Bone marrow (tissue), 2 donors: Measurements from ENCODE around the gene SYNGAP1.
"Not testable (repeated sequence)": the region's sequence is repeated elsewhere in the genome, so short reads cannot be mapped to it uniquely, and the experiment has no call there.

Experiments
- DNase-seq, 2 donors: peaks; one replicate each; lab custom pipeline; 2025; lab: John Stamatoyannopoulos, UW

SYNGAP1 gene

DNA sequence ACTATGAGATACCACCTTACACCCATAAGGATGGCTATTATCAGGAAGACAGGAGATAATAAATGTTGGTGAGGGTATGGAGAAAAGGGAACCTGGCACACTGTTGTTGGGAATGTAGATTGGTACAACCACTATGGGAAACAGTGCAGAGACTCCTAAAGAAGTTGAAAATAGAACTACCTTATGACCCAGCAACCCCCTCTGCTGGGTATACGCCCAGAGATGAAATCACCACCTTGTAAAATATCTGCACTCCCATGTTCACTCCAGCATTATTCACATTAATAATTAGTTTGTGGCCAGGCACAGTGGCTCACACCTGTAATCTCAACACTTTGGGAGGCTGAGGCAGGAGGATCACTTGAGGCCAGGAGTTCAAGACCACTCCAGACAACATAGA, 61.3 kb downstream of the SYNGAP1 start:
- DNase-seq: no peak

DNA sequence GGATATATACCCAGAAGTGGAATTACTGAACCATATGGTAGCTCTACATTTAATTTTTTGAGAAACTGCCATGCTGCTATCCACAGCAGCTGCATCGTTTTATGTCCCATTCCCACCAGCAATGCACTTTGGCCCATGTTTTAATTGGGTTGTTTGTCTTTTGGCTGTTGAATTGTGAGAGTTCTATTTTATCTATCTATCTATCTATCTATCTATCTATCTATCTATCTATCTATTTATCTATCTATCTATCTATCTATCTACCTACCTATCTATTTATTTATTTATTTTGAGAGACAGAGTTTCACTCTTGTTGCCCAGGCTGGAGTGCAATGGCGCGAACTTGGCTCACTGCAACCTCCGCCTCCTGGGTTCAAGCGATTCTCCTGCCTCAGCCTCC, 62.8 kb downstream of the SYNGAP1 start:
- DNase-seq: not testable (repeated sequence)

DNA sequence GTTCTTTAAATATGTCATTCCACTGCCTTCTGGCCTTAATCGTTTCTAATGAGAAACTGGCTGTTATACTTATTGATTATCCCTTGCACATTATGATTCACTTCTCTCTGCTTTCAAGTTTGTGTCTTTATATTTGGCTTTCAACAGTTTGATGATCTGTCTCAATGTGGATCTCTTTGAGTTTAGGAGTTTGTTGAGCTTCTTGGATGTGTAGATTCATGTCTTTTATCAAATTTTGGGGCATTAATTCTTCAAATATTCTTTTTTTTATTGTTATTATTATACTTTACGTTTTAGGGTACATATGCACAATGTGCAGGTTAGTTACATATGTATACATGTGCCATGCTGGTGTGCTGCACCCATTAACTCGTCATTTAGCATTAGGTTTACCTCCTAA, 63.8 kb downstream of the SYNGAP1 start:
- no peak for DNase-seq

DNA sequence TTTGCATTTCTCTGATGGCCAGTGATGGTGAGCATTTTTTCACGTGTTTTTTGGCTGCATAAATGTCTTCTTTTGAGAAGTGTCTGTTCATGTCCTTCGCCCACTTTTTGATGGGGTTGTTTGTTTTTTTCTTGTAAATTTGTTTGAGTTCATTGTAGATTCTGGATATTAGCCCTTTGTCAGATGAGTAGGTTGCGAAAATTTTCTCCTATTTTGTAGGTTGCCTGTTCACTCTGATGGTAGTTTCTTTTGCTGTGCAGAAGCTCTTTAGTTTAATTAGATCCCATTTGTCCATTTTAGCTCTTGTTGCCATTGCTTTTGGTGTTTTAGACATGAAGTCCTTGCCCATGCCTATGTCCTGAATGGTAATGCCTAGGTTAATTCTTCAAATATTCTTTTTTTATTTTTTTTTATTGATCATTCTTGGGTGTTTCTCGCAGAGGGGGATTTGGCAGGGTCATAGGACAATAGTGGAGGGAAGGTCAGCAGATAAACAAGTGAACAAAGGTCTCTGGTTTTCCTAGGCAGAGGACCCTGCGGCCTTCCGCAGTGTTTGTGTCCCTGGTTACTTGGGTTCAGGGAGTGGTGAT, 64.9 kb downstream of the SYNGAP1 start:
- not testable (repeated sequence) for DNase-seq

DNA sequence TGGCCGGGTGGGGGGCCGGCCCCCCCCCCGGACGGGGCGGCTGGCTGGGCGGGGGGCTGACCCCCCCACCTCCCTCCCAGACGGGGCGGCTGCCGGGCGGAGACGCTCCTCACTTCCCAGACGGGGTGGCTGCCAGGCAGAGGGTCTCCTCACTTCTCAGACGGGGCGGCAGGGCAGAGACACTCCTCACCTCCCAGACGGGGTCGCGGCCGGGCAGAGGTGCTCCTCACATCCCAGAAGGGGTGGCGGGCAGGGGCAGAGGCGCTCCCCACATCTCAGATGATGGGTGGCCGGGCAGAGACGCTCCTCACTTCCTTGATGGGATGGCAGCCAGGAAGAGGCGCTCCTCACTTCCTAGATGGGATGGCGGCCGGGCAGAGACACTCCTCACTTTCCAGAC, 65.8 kb downstream of the SYNGAP1 start:
- DNase-seq: not testable (repeated sequence)

DNA sequence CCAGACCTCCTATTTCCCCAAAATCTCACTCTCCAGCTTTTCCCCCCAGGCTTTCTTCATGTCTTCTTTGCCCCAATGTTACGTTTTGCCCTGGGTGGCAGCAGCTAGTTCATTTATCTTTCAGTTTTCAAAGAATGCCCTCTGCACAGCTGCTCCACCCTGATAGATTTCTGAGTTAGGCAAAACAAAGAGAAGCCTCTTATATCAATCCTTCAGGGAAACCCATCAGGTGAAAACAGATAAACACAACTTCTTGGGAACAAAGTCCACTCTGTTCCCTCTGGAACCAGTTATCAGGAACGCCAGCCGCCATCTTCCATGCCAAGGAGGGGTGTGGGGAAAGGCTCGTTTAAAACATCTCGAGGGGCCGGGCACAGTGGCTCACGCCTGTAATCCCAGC, 68.5 kb downstream of the SYNGAP1 start:
- DNase-seq: no peak

DNA sequence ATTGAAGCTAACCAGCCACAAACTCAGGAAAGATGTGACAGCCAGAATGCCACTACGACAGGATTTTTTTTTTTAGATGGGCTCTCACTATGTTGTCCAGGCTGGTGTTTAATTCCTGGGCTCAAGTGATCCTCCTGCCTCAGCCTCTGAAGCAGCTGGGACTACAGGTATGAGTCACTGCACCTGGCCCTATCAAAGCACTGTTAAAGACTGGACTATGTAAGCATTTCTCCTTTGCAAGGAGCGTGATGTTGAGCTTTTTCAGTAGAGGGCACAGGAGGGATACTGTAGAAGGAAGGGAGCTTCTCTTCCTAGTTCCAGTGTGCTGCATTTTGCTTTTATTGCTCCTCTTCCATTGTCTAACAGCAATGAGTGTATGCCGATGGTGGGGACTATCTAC, 70.3 kb downstream of the SYNGAP1 start:
- no peak for DNase-seq

DNA sequence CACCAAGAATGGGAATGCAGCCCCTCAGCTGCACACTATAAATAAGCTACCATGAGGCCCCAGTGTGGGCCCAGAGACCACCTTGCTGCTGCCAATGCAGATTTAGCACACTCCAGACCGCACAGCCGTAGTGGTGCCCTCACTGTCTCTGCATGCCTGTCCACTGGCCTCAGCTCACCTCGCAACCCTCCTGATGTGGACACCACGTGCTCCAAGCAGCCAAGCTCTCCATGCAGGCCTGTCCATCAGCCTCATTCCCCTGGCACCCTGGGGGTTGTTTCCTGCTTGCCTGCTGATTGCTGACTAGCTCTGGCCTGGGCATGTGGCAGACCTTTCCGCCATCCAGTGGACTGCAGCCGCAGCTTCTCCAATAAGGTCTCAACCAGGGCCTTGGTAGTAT, 70.8 kb downstream of the SYNGAP1 start:
- DNase-seq: no peak

DNA sequence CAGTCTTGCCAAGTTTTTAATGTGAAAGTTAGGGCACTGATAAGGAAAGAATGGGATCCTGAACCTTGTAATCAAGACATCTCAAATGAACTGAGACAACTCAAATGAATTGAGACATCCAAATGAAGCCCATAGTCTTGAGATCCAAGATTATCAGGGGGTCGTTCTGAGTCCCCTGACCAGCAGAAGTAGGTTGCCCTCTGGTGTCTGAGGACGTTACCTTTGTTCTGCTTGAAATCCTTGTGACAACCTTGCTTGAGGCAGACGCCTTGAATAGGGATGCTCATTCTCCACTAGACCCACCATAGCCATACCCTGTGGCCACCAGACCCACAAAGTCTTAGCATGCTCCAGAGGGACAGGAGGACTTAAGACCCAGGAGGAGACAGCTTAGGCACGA, 72.2 kb downstream of the SYNGAP1 start:
- DNase-seq: no peak

DNA sequence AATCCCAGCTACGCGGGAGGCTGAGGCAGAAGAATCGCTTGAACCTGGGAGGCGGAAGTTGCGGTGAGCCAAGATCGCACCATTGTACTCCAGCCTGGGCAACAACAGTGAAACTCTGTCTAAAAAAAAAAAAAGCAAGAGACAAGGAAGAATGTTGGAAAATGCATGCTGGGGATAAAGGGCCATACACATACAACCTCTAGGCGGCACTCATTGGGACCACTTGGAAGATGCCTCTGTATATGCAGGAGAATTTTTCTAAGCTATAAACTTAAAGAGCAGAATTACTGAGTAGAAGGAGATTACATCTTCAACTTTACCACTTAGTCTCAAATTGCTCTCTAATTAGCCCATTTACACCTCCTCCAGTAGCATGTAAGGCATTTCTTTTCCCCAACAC, 77.3 kb downstream of the SYNGAP1 start:
- DNase-seq: no peak

DNA sequence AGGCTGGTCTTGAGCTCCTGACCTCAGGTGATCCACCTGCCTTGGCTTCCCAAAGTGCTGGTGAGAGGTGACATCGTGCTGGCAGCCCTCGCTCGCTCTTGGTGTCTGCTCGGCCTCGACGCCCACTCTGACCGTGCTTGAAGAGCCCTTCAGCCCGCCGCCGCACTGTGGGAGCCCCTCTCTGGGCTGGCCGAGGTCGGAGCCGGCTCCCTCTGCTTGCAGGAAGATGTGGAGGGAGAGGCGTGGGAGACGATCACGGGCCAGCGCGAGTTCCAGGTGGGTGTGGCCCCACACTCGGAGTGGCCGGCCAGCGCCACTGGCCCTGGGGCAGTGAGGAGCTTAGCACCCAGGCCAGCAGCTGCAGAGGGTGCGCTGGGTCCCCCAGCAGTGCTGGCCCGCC, 82.6 kb downstream of the SYNGAP1 start:
- DNase-seq: no peak

DNA sequence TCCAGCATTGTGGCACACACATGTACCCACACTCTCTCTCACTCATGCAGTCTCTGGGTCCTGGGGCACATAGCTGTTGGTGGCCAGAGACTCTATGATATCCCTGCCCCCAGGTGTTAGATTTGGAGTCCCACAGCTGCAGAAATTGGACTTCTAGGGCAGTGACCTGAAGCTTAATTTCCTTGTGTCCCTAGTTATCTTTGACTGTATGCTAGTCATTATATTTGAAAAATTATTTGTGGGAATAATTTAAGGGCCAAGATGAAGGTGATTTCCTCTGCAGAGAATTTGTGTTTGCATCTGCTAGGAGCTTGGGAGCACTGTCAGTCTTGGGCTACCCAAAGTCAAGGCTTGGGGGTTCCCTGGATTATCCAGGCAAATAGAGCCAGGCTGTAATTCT, 84.6 kb downstream of the SYNGAP1 start:
- DNase-seq: no peak
